Heart left ventricle (tissue), 16 donors: ENCODE data around the gene TMEM82. TPM values are rescaled to one million over a fixed set of nuclear protein-coding genes. Genes with fewer than 3 reads are reported as not detected.
A peak's percentile ranks its signal among the peaks of the same experiment; 100 is the strongest.

Source experiments
- ATAC-seq, 4 donors: fragments of 200-7000 bp; cut with Tn5 transposase; one replicate each; pipeline ENCODE4 v1.9.1; 2020 to 2022; ENCODE audit warnings: moderate library complexity in 4 of 4, mild to moderate bottlenecking in 3 of 4, moderate number of reproducible peaks in 1 of 4
- DNase-seq, 5 donors: peaks; one replicate each; pipeline ENCODE4 v3.0.0-alpha.2; 2020
- H3K27ac ChIP-seq, 12 donors: fragments of 200-600 bp; sonication (generic) in 4 of 12; one replicate each; pipeline versions ENCODE4 v1.5.0 to v1.8.0; 2016 to 2022; ENCODE audit warnings: mild to moderate bottlenecking in 2 of 12
- H3K27me3 ChIP-seq, 9 donors: fragments of 200-600 bp; sonication (generic) in 2 of 9; one replicate each; pipeline versions ENCODE4 v1.5.1 to v1.8.0; 2016 to 2022; ENCODE audit warnings: mild to moderate bottlenecking in 3 of 9
- H3K36me3 ChIP-seq, 9 donors: fragments of 200-600 bp; sonication (generic) in 2 of 9; one replicate each; pipeline versions ENCODE4 v1.5.0 to v1.8.0; 2018 to 2022; ENCODE audit warnings: mild to moderate bottlenecking in 2 of 9
- H3K4me1 ChIP-seq, 12 donors: fragments of 200-600 bp; sonication (generic) in 4 of 12; one replicate each; pipeline versions ENCODE4 v1.5.0 to v1.8.0; 2016 to 2022; ENCODE audit warnings: mild to moderate bottlenecking in 3 of 12
- H3K4me3 ChIP-seq, 12 donors: fragments of 200-600 bp; sonication (generic) in 4 of 12; one replicate each; pipeline versions ENCODE4 v1.5.0 to v1.8.0; 2017 to 2022; ENCODE audit warnings: mild to moderate bottlenecking in 9 of 12, moderate library complexity in 4 of 12
- H3K9me3 ChIP-seq, 12 donors: fragments of 200-600 bp; sonication (generic) in 4 of 12; one replicate each; pipeline versions ENCODE4 v1.5.0 to v1.8.0; 2016 to 2022; ENCODE audit warnings: mild to moderate bottlenecking in 1 of 12
- POLR2A ChIP-seq, 2 donors: fragments of 450-650 bp; IDR thresholded peaks; one replicate each; pipeline ENCODE4 v1.6.1; 2017; ENCODE audit warnings: antibody characterized with exemption in 2 of 2, mild to moderate bottlenecking in 2 of 2, moderate library complexity in 2 of 2
- WGBS, 4 donors: extraction: QIAGEN DNeasy Blood & Tissue Kit in 2 of 4; methylation state at CpG; one replicate each; pipeline versions ENCODE4 v1.1.5 to v1.1.7; 2013 to 2018; 5-methylcytosine and 5-hydroxymethylcytosine counted together
- intact Hi-C, 10 donors: fragments of 100-400 bp; cut with DNase I; formaldehyde crosslinking; loops; one replicate each; pipeline versions ENCODE4 v1.11.1 to v1.14.2; 2022
- polyA plus RNA-seq, 2 donors: library from polyadenylated mRNA; stranded (reverse); fragments of 200-250 nt; gene quantifications; one replicate each; pipeline ENCODE4 v1.2.3, GENCODE V29; 2013
- total RNA-seq, 9 donors: library from RNA; depleted of rRNA in 2 of 9; stranded (reverse); fragments of >200 nt in 2 of 9; fragmentation: NEBNext Ultra II Directional in 3 of 9; extraction: Animal tissue kit (Norgen Biotek cat#: 25700) in 3 of 9; gene quantifications; one replicate each; pipeline versions ENCODE4 v1.1.0 to v1.2.4, GENCODE V29; 2016 to 2023
- TF ChIP-seq, protein P1 (sequence below), 12 donors: fragments of 200-600 bp; sonication (generic) in 4 of 12; IDR thresholded peaks; one replicate each; pipeline versions ENCODE4 v1.5.0 to v1.8.0; 2018 to 2022; ENCODE audit warnings: antibody characterized with exemption in 12 of 12, mild to moderate bottlenecking in 5 of 12
- donor health status: ischemic (EF 13 %, LVEDD 7.1; RV severe dilation, severe dysfunction).
- donor health status: healthy with polysubstance abuse.
- donor health status: DM: no; HTN: yes; CAD: no.
- donor health status: DM: no; HTN: no; CAD: no.
- donor health status: ischemic (EF 25% LVEDD 6.9; RV normal size, moderate dysfunction).
- donor health status: ischemic (EF 25% LVEDD 5.7; RV mildly dilated, moderate dysfunction).
- donor health status: healthy.
- donor health status: DM: yes; HTN: yes; CAD: no.
- donor health status: ischemic (EF 35%, LVEDD 5.7; RV mildly dilated, moderate dysfunction).
- donor health status: nonischemic (EF 11% LVEDD 7.7; RV severe dilation, severe dysfunction).
- donor health status: DM: yes; HTN: yes; CAD: no.
- donor health status: PGD.
- donor health status: ischemic (EF 29% LVEDD 5.4; RV normal size, mild dysfunction).
- donor health status: nonischemic (EF 23%, LVEDD 6.1; RV moderate dilation, normal function).

The TMEM82 gene
- total and polyA plus RNA-seq, 11 donors: not detected

GRCh38 chr1:15704526-15705183 is 37.6 kb upstream of the TMEM82 start:
- H3K27ac ChIP-seq: peak overlapping the region in 11 of 12 donors; percentile 68 to 96 (median 87)
- H3K27me3 ChIP-seq: no peaks in the 10 kb centered on the region
- no peak for DNase-seq
- intact Hi-C loops: loop anchor here in 2 of 10 donors (2.0 to 5.0 kb wide), 2 partner anchors 20 to 33 kb away; partner anchors contain the start of genes PLEKHM2 (in 1 of the 2) and SLC25A34 (in 1 of the 2)
- peaks cover 0 to 23% (median 7%) of the 10 kb centered on the region in 9 donors for H3K36me3 ChIP-seq
- H3K9me3 ChIP-seq: no peaks in the 10 kb centered on the region
- 69 to 91% (median 85%) methylated on average over 16 to 17 of the region's 17 CpGs for WGBS, 4 donors
- no peak for TF ChIP-seq POLR2A (IDR thresholded peaks at IDR 0.05)
- TF ChIP-seq, protein P1, sequence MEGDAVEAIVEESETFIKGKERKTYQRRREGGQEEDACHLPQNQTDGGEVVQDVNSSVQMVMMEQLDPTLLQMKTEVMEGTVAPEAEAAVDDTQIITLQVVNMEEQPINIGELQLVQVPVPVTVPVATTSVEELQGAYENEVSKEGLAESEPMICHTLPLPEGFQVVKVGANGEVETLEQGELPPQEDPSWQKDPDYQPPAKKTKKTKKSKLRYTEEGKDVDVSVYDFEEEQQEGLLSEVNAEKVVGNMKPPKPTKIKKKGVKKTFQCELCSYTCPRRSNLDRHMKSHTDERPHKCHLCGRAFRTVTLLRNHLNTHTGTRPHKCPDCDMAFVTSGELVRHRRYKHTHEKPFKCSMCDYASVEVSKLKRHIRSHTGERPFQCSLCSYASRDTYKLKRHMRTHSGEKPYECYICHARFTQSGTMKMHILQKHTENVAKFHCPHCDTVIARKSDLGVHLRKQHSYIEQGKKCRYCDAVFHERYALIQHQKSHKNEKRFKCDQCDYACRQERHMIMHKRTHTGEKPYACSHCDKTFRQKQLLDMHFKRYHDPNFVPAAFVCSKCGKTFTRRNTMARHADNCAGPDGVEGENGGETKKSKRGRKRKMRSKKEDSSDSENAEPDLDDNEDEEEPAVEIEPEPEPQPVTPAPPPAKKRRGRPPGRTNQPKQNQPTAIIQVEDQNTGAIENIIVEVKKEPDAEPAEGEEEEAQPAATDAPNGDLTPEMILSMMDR (IDR thresholded peaks at IDR 0.05): no peak
- peaks cover 7 to 94% (median 55%) of the 10 kb centered on the region in 12 donors for H3K4me1 ChIP-seq
- no peak overlapping the region for H3K4me3 ChIP-seq
- ATAC-seq: no peak

DNA sequence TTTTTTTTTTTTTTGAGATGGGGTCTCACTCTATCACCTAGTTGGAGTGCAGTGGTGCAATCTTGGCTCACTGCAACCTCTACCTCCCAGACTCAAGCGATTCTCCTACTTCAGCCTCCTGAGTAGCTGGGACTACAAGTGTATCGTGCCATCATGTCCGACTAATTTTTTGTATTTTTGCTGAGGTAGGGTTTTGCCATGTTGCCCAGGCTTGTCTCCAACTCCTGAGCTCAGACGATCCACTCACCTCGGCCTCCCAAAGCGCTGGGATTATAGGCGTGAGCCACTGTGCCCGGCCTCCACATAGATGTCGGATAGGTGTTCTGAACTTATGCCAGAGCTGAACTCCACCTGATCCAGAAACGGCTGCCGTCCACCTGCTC is 37.1 kb upstream of the TMEM82 start:
- H3K4me1 ChIP-seq: peaks cover 7 to 91% (median 51%) of the 10 kb centered on the region in 12 donors
- peaks cover 0 to 23% (median 7%) of the 10 kb centered on the region in 9 donors for H3K36me3 ChIP-seq
- H3K27ac ChIP-seq: peak overlapping the region in 7 of 12 donors; percentile 60 to 96 (median 88)
- DNase-seq (no peak), ATAC-seq (no peak)
- WGBS, 4 donors: 93 to 95% (median 94%) methylated on average over 11 of the region's 11 CpGs
- no peaks in the 10 kb centered on the region for H3K9me3 ChIP-seq
- intact Hi-C loops: loop anchor here in 1 of 10 donors (2.0 kb wide), 1 partner anchor 20 kb away; the partner anchor contains the start of gene PLEKHM2
- TF ChIP-seq, protein P1 (IDR thresholded peaks at IDR 0.05): no peak
- no peak for TF ChIP-seq POLR2A (IDR thresholded peaks at IDR 0.05)
- H3K27me3 ChIP-seq: no peaks in the 10 kb centered on the region
- H3K4me3 ChIP-seq: no peak overlapping the region

- peak overlapping the region in 8 of 12 donors; percentile 3 to 89 (median 56) for H3K27ac ChIP-seq
- no peaks in the 10 kb centered on the region for H3K27me3 ChIP-seq
- H3K4me1 ChIP-seq: peaks cover 7 to 93% (median 45%) of the 10 kb centered on the region in 12 donors
- no peak overlapping the region for H3K4me3 ChIP-seq
- WGBS, 4 donors: 49 to 62% (median 54%) methylated on average over 7 of the region's 7 CpGs
- H3K9me3 ChIP-seq: no peaks in the 10 kb centered on the region
- TF ChIP-seq, protein P1 (IDR thresholded peaks at IDR 0.05): no peak
- no peak for TF ChIP-seq POLR2A (IDR thresholded peaks at IDR 0.05)
- H3K36me3 ChIP-seq: peaks cover 0 to 21% (median 7%) of the 10 kb centered on the region in 9 donors
- peak in 2 of 4 donors; percentile 17 to 30 for ATAC-seq
- peak in 1 of 5 donors; percentile 39 for DNase-seq
- intact Hi-C loops: no loop called here
Measured at GRCh38 chr1:15706751-15707150, 35.5 kb upstream of the TMEM82 start.

- no peak overlapping the region for H3K4me3 ChIP-seq
- no peak for DNase-seq
- H3K36me3 ChIP-seq: peaks cover 0 to 19% (median 3%) of the 10 kb centered on the region in 9 donors
- no peaks in the 10 kb centered on the region for H3K9me3 ChIP-seq
- WGBS, 4 donors: 56 to 75% (median 66%) methylated on average over 8 of the region's 8 CpGs
- no peaks in the 10 kb centered on the region for H3K27me3 ChIP-seq
- H3K27ac ChIP-seq: peak overlapping the region in 7 of 12 donors; percentile 22 to 89 (median 60)
- peaks cover 7 to 93% (median 47%) of the 10 kb centered on the region in 12 donors for H3K4me1 ChIP-seq
- intact Hi-C loops: no loop called here
- TF ChIP-seq, protein P1 (IDR thresholded peaks at IDR 0.05): no peak
- TF ChIP-seq POLR2A (IDR thresholded peaks at IDR 0.05): no peak
- ATAC-seq: no peak
Measured at GRCh38 chr1:15707239-15707925, 34.9 kb upstream of the TMEM82 start.
